ENCODE data around the gene ZCCHC24. TPM values are rescaled to one million over a fixed set of nuclear protein-coding genes. Genes with fewer than 3 reads are reported as not detected.

The ZCCHC24 gene
- total and polyA plus RNA-seq, 2 donors (not counting 3 experiments of a cell fraction or from before 2014, with no cell fraction given): 5.2 to 8.4 TPM

GRCh38 chr10:79372871-79373270 lies 72.6 kb downstream of the ZCCHC24 start:
- intact Hi-C loops (cut with micrococcal nuclease) (no loop called here), dilution Hi-C loops (cut with MboI; ENCODE audit: extremely low pct_ligation_motif_present, low sequenced_read_pairs) (no loop called here)
- ChIA-PET CTCF (interaction anchor here (2.2 to 5.2 kb wide), 5 partner anchors 11 to 165 kb away, joined by 19 to 252 read pairs (median 60); no protein-coding TSS in a partner anchor), POLR2A (no interaction called here)
- no peak for DNase-seq (ENCODE audit: low read depth, low spot score)
- Histone ChIP-seq H4K20me1 (replicated peaks; ENCODE audit: control insufficient read depth, extremely low read depth, insufficient read depth, low read length) (no peaks in the 10 kb centered on the region), H3K27me3 (ENCODE audit: control insufficient read depth in 2 of 2, insufficient read depth in 2 of 2, low read length in 2 of 2) (peaks cover 5 to 6% of the 10 kb centered on the region in 2 experiments), H3K36me3 (ENCODE audit: control insufficient read depth in 2 of 2, extremely low read depth in 1 of 2, insufficient read depth in 2 of 2, low read length in 2 of 2) (no peaks in the 10 kb centered on the region), H3K9me3 (replicated peaks; ENCODE audit: control insufficient read depth, insufficient read depth, low read length) (no peaks in the 10 kb centered on the region), H3K9me1 (replicated peaks; ENCODE audit: control insufficient read depth, extremely low read depth, insufficient read depth, low read length) (no peaks in the 10 kb centered on the region), H3K4me3 (replicated peaks in 1 of 3; ENCODE audit: insufficient read depth in 1 of 3, low read depth in 1 of 3, low read length in 3 of 3) (no peak overlapping the region), H3K4me2 (ENCODE audit: insufficient read depth, low read length) (no peak overlapping the region), H2AFZ (ENCODE audit: low read depth, low read length) (no peak overlapping the region), H3K9ac (replicated peaks; ENCODE audit: extremely low read depth, insufficient read depth, low read length) (no peak overlapping the region), H3K27ac (ENCODE audit: insufficient read depth, low read depth, low read length) (no peak overlapping the region), H3K79me2 (ENCODE audit: control insufficient read depth, insufficient read depth, low read length) (no peaks in the 10 kb centered on the region), H3K4me1 (ENCODE audit: control insufficient read depth, extremely low read depth, insufficient read depth, low read length) (no peaks in the 10 kb centered on the region)
- FAIRE-seq: no peak
- BruUV-seq (replicated peaks): no TSS peak
- TF ChIP-seq CTCF (IDR thresholded peaks at IDR 0.05; ENCODE audit: extremely low read depth in 1 of 2, insufficient read depth in 1 of 2, low read depth in 1 of 2, low read length in 2 of 2) (no peak), MAX (IDR thresholded peaks at IDR 0.05; ENCODE audit: insufficient read depth, insufficient read length) (no peak), JUN (IDR thresholded peaks at IDR 0.05; ENCODE audit: borderline replicate concordance, insufficient read depth, insufficient read length, low read depth) (no peak), FOS (IDR thresholded peaks at IDR 0.05; ENCODE audit: borderline replicate concordance, insufficient read depth, low read length) (no peak), POLR2A (IDR thresholded peaks at IDR 0.05; ENCODE audit: low read depth, low read length) (no peak), EZH2 (IDR thresholded peaks at IDR 0.05; ENCODE audit: borderline replicate concordance, low read depth, low read length, severe bottlenecking) (no peak), GATA2 (IDR thresholded peaks at IDR 0.05; ENCODE audit: insufficient read depth, insufficient read length, low read depth, low read length) (no peak), POLR2AphosphoS5 (IDR thresholded peaks at IDR 0.05; ENCODE audit: insufficient read depth, low read depth, low read length) (no peak)

Data from endothelial cell of umbilical vein (primary cell).